Neural progenitor cell (in vitro differentiated cells): ENCODE results near the gene MAGI2. TPM values are rescaled to one million over a fixed set of nuclear protein-coding genes. Genes with fewer than 3 reads are reported as not detected.

Experiments
- DNase-seq: peaks from one replicate; pipeline ENCODE4 v3.0.0-alpha.2; 2016; ENCODE audit warnings: low spot score
- H2AFZ ChIP-seq: fragments of 200-600 bp; sonication (generic); replicated peaks from 2 replicates; pipeline ENCODE4 v1.6.1; 2016; ENCODE audit warnings: antibody characterized with exemption
- H3F3A ChIP-seq: fragments of 200-600 bp; sonication (generic); 2 replicates; pipeline ENCODE4 v1.6.1; 2016; ENCODE audit warnings: antibody characterized with exemption, low read depth
- H3K27ac ChIP-seq: fragments of 200-600 bp; sonication (generic); 2 replicates; pipeline ENCODE4 v1.5.1; 2016; ENCODE audit warnings: mild to moderate bottlenecking
- H3K27me3 ChIP-seq: fragments of 200-600 bp; sonication (generic); 2 replicates; pipeline ENCODE4 v1.6.1; 2016; ENCODE audit warnings: mild to moderate bottlenecking, moderate library complexity
- H3K36me3 ChIP-seq: fragments of 200-600 bp; sonication (generic); 2 replicates; pipeline ENCODE4 v1.5.1; 2016
- H3K4me1 ChIP-seq: fragments of 200-600 bp; sonication (generic); 2 replicates; pipeline ENCODE4 v1.6.1; 2016; ENCODE audit warnings: mixed run types
- H3K4me2 ChIP-seq: fragments of 200-600 bp; sonication (generic); 2 replicates; pipeline ENCODE4 v1.6.1; 2016
- H3K4me3 ChIP-seq: fragments of 200-600 bp; sonication (generic); 2 replicates; pipeline ENCODE4 v1.5.1; 2016
- H3K79me2 ChIP-seq: fragments of 200-600 bp; sonication (generic); 2 replicates; pipeline ENCODE4 v1.6.1; 2016; ENCODE audit warnings: low read depth
- H3K9ac ChIP-seq: fragments of 200-600 bp; sonication (generic); 2 replicates; pipeline ENCODE4 v1.6.1; 2016
- H3K9me3 ChIP-seq: fragments of 200-600 bp; sonication (generic); 2 replicates; pipeline ENCODE4 v1.5.1; 2016; ENCODE audit warnings: low read depth
- H4K20me1 ChIP-seq: fragments of 200-600 bp; sonication (generic); 2 replicates; pipeline ENCODE4 v1.6.1; 2016; ENCODE audit warnings: low read depth
- H3K27ac Mint-ChIP-seq: 3 replicates; pipeline ENCODE4 v1.8.0; 2021; ENCODE audit warnings: mixed read lengths
- H3K27me3 Mint-ChIP-seq: 2 replicates; pipeline ENCODE4 v1.8.0; 2022; ENCODE audit warnings: low read depth, mild to moderate bottlenecking, inconsistent platforms, moderate library complexity, mixed read lengths; ENCODE audit not compliant: insufficient read depth
- H3K36me3 Mint-ChIP-seq: 3 replicates; pipeline ENCODE4 v1.8.0; 2021; ENCODE audit warnings: mixed read lengths
- H3K4me1 Mint-ChIP-seq: 3 replicates; pipeline ENCODE4 v1.8.0; 2021; ENCODE audit warnings: mixed read lengths
- H3K4me3 Mint-ChIP-seq: 3 replicates; pipeline ENCODE4 v1.8.0; 2021; ENCODE audit warnings: mild to moderate bottlenecking, moderate library complexity, mixed read lengths
- H3K9me3 Mint-ChIP-seq: 3 replicates; pipeline ENCODE4 v1.8.0; 2020; ENCODE audit warnings: mixed read lengths
- EZH2 ChIP-seq: fragments of 200-600 bp; sonication (generic); IDR thresholded peaks from 2 replicates; pipeline ENCODE4 v1.6.1; 2017; ENCODE audit warnings: antibody characterized with exemption, mild to moderate bottlenecking, moderate library complexity
- EZH2phosphoT487 ChIP-seq: fragments of 200-600 bp; sonication (generic); IDR thresholded peaks from 2 replicates; pipeline ENCODE4 v1.6.1; 2017; ENCODE audit warnings: antibody characterized with exemption
- total RNA-seq: library from RNA; depleted of rRNA; stranded (reverse); fragments of >200 nt; gene quantifications from 2 replicates; pipeline ENCODE4 v1.2.3, GENCODE V29; 2015; ENCODE audit warnings: low replicate concordance
- TF ChIP-seq, protein P1 (sequence below): fragments of 200-600 bp; sonication (generic); IDR thresholded peaks from 2 replicates; pipeline ENCODE4 v1.5.1; 2017; ENCODE audit warnings: antibody characterized with exemption, mild to moderate bottlenecking

MAGI2 gene
- total RNA-seq, 1 donor from 2014 or later = 5.8 TPM

- Mint-ChIP-seq H3K36me3 (no peaks in the 10 kb centered on the region), H3K4me1 (peaks cover 7% of the 10 kb centered on the region), H3K27me3 (no peaks in the 10 kb centered on the region), H3K27ac (no peak overlapping the region), H3K9me3 (no peaks in the 10 kb centered on the region), H3K4me3 (no peak overlapping the region)
- H3K9ac ChIP-seq = no peak overlapping the region
- H2AFZ ChIP-seq = no peak overlapping the region
- no peaks in the 10 kb centered on the region for H3K27me3 ChIP-seq
- H3K36me3 ChIP-seq = no peaks in the 10 kb centered on the region
- no peak for DNase-seq
- peaks cover 2% of the 10 kb centered on the region for H3K4me1 ChIP-seq
- TF ChIP-seq, protein P1, sequence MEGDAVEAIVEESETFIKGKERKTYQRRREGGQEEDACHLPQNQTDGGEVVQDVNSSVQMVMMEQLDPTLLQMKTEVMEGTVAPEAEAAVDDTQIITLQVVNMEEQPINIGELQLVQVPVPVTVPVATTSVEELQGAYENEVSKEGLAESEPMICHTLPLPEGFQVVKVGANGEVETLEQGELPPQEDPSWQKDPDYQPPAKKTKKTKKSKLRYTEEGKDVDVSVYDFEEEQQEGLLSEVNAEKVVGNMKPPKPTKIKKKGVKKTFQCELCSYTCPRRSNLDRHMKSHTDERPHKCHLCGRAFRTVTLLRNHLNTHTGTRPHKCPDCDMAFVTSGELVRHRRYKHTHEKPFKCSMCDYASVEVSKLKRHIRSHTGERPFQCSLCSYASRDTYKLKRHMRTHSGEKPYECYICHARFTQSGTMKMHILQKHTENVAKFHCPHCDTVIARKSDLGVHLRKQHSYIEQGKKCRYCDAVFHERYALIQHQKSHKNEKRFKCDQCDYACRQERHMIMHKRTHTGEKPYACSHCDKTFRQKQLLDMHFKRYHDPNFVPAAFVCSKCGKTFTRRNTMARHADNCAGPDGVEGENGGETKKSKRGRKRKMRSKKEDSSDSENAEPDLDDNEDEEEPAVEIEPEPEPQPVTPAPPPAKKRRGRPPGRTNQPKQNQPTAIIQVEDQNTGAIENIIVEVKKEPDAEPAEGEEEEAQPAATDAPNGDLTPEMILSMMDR = no peak
- no peak for TF ChIP-seq EZH2
- no peak for TF ChIP-seq EZH2phosphoT487
- no peaks in the 10 kb centered on the region for H3K9me3 ChIP-seq
- H3K4me2 ChIP-seq = no peak overlapping the region
- H3K27ac ChIP-seq = no peak overlapping the region
- no peaks in the 10 kb centered on the region for H4K20me1 ChIP-seq
- no peak overlapping the region for H3K4me3 ChIP-seq
- H3F3A ChIP-seq = no peaks in the 10 kb centered on the region
- H3K79me2 ChIP-seq = no peaks in the 10 kb centered on the region
Measured at GRCh38 chr7:78121888-78122287, 1331.6 kb downstream of the MAGI2 start.

GRCh38 chr7:78118470-78118869, 1335.0 kb downstream of the MAGI2 start:
- Mint-ChIP-seq H3K9me3 (no peaks in the 10 kb centered on the region), H3K27ac (no peak overlapping the region), H3K4me3 (no peak overlapping the region), H3K4me1 (peaks cover 6% of the 10 kb centered on the region), H3K27me3 (no peaks in the 10 kb centered on the region), H3K36me3 (no peaks in the 10 kb centered on the region)
- Histone ChIP-seq H3K27ac (no peak overlapping the region), H3K4me1 (peaks cover 6% of the 10 kb centered on the region), H3K79me2 (no peaks in the 10 kb centered on the region), H3K27me3 (no peaks in the 10 kb centered on the region), H3K9ac (no peak overlapping the region), H3K9me3 (no peaks in the 10 kb centered on the region), H3K4me3 (no peak overlapping the region), H4K20me1 (no peaks in the 10 kb centered on the region), H3K4me2 (no peak overlapping the region), H2AFZ (no peak overlapping the region), H3K36me3 (no peaks in the 10 kb centered on the region), H3F3A (peaks cover 3% of the 10 kb centered on the region)
- no peak for TF ChIP-seq EZH2
- no peak for DNase-seq

- no peaks in the 10 kb centered on the region for H3K9me3 ChIP-seq
- Mint-ChIP-seq H3K27me3 (no peaks in the 10 kb centered on the region), H3K4me3 (no peak overlapping the region), H3K27ac (no peak overlapping the region), H3K36me3 (no peaks in the 10 kb centered on the region), H3K9me3 (no peaks in the 10 kb centered on the region), H3K4me1 (peaks cover 30% of the 10 kb centered on the region)
- no peak for DNase-seq
- no peaks in the 10 kb centered on the region for H4K20me1 ChIP-seq
- TF ChIP-seq, protein P1 = no peak
- TF ChIP-seq EZH2 (no peak), EZH2phosphoT487 (no peak)
- H3K9ac ChIP-seq = no peak overlapping the region
- no peak overlapping the region for H3K27ac ChIP-seq
- H3K4me2 ChIP-seq = no peak overlapping the region
- no peaks in the 10 kb centered on the region for H3K79me2 ChIP-seq
- H3F3A ChIP-seq = peaks cover 15% of the 10 kb centered on the region
- no peak overlapping the region for H2AFZ ChIP-seq
- H3K27me3 ChIP-seq = no peaks in the 10 kb centered on the region
- H3K4me3 ChIP-seq = no peak overlapping the region
- H3K4me1 ChIP-seq = peaks cover 20% of the 10 kb centered on the region
- H3K36me3 ChIP-seq = no peaks in the 10 kb centered on the region
Measured at GRCh38 chr7:78115876-78116275, 1337.6 kb downstream of the MAGI2 start.

DNA sequence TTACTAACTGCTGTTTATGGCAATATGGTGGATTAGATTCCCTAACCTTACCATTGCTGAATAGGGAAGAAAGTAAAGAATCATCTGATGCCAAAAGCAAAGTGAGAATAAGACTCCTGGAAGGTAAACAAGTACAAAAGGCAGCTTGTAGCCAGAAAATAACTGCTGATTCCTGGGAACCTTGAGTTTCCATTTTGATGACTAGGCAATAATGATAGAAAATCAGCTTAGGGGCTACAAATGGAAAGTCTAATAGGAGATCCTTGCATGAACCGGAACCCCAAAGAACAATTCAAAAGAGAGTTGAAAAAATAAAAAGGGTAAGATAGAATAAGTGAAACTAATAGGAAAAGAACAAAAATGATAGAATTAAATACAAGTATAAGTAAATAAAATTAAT, 1338.5 kb downstream of the MAGI2 start:
- Mint-ChIP-seq H3K36me3 (no peaks in the 10 kb centered on the region), H3K9me3 (no peaks in the 10 kb centered on the region), H3K4me1 (peaks cover 39% of the 10 kb centered on the region), H3K27me3 (no peaks in the 10 kb centered on the region), H3K4me3 (no peak overlapping the region), H3K27ac (no peak overlapping the region)
- no peak overlapping the region for H3K9ac ChIP-seq
- H3K9me3 ChIP-seq = no peaks in the 10 kb centered on the region
- H3F3A ChIP-seq = peaks cover 18% of the 10 kb centered on the region
- H3K4me1 ChIP-seq = peaks cover 28% of the 10 kb centered on the region
- H4K20me1 ChIP-seq = no peaks in the 10 kb centered on the region
- H3K4me3 ChIP-seq = no peak overlapping the region
- H3K27ac ChIP-seq = no peak overlapping the region
- H2AFZ ChIP-seq = no peak overlapping the region
- no peaks in the 10 kb centered on the region for H3K36me3 ChIP-seq
- no peaks in the 10 kb centered on the region for H3K79me2 ChIP-seq
- no peak overlapping the region for H3K4me2 ChIP-seq
- H3K27me3 ChIP-seq = no peaks in the 10 kb centered on the region
- no peak for DNase-seq
- no peak for TF ChIP-seq EZH2phosphoT487
- TF ChIP-seq, protein P1 = no peak
- no peak for TF ChIP-seq EZH2
